ENCODE data around the gene IL5.
A peak's percentile ranks its signal among the peaks of the same experiment; 100 is the strongest.

Gene IL5

GRCh38 chr5:132497488-132497997 lies 45.8 kb downstream of the IL5 start:
- no peak for DNase-seq

DNA sequence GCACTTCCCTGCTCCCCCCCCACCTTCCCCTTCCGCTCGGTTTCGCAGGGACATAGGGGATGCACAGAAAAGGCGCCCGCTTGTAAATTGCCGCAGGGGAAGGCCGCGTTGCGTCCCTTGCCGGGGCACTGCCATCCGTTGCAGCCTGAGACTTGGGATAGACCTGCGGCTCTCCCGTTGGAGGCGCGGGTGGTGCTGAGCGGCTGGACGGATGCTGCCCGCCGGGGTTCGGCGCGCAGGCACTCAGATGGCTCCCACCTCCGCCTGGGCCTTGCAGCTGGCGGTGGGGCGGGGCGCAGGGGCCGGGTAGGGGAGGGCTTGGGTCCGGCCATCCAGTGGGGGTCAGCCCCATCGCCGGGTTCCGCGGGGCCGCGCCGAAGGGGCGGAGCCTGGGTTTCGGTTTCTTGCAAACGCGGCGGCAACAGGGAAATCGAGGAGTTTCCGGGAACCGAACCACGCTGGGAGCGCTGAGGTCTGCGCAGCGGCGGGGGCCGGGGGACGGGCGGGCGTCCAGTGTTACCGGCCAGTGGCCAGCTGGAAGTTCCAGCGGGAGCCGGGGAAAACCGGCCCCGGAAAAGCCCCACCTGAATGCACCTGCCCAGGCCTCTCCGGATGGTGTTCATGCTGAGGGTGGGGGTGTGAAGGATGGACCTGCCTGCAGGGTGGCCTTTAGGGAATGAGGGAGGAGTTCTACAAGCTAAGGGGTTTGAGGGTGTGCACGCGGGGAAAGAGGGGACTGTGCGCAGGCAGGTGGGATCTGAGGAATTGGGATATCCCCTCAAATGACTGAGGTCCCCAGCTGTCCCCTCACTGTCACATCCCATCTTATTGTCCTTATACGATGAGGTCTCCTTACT lies 46.5 kb downstream of the IL5 start:
- peak; percentile 89 for DNase-seq

GRCh38 chr5:132496191-132496630 lies 47.1 kb downstream of the IL5 start:
- peak; percentile 96 for DNase-seq

DNA sequence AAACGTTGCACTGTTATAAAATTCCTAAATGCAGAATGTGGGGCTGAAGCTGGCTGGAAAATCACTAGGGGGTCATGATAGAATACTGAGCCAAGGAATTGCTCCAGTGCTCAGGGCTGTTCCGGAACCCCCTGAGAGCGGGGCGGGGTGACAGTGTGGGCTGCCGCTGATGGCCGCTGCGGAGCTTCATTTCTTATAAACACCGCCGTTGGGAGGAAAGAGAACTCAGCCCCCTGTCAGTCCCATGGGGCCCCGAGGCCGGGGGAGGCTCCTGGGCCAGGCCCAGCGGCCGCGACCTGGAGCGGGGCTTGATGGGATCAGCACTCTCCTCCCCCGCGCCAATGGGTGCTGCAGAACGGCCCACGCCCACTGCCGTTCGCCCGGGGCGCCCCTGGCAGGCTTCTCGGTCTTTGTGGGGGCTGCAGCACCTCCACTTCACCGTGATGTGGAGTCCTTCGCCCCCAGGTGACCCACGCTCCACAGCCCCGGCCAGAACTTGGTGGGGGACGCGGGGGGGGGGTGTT lies 47.6 kb downstream of the IL5 start:
- peak; percentile 92 for DNase-seq

GRCh38 chr5:132493821-132494220 lies 49.5 kb downstream of the IL5 start:
- DNase-seq = no peak

DNA sequence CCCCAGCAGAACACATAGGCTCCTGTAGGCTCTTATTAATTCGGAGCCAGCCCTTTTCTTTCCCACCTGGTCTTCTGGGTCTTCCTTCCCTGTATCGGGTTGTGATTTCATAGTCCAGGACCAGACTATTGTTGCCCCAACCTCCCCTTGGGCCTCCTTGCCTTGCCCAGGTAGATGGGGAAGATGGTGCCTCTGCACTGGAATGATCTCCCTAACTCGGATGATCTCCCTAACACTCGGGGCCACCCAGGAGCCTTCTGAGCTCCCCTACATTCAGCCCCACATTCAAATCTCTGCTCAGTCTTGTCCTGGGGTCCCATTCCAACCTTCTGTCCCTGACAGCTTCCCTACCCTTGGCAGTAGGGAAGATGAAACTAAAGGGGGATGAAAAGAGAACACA lies 50.1 kb downstream of the IL5 start:
- DNase-seq = no peak

- DNase-seq = no peak
Observed at GRCh38 chr5:132492386-132493125, 50.8 kb downstream of the IL5 start.

Data from CD4-positive, alpha-beta T cell treated with Interferon gamma for 1 hour (primary cell).